ENCODE results near the gene GPHA2. TPM values are rescaled to one million over a fixed set of nuclear protein-coding genes. Genes with fewer than 3 reads are reported as not detected.

Gene GPHA2
- total and polyA plus RNA-seq, 2 of the 13 experiments (the other 11 are each of a cell fraction or from before 2014, with no cell fraction given) = 13.0 to 19.1 TPM

DNA sequence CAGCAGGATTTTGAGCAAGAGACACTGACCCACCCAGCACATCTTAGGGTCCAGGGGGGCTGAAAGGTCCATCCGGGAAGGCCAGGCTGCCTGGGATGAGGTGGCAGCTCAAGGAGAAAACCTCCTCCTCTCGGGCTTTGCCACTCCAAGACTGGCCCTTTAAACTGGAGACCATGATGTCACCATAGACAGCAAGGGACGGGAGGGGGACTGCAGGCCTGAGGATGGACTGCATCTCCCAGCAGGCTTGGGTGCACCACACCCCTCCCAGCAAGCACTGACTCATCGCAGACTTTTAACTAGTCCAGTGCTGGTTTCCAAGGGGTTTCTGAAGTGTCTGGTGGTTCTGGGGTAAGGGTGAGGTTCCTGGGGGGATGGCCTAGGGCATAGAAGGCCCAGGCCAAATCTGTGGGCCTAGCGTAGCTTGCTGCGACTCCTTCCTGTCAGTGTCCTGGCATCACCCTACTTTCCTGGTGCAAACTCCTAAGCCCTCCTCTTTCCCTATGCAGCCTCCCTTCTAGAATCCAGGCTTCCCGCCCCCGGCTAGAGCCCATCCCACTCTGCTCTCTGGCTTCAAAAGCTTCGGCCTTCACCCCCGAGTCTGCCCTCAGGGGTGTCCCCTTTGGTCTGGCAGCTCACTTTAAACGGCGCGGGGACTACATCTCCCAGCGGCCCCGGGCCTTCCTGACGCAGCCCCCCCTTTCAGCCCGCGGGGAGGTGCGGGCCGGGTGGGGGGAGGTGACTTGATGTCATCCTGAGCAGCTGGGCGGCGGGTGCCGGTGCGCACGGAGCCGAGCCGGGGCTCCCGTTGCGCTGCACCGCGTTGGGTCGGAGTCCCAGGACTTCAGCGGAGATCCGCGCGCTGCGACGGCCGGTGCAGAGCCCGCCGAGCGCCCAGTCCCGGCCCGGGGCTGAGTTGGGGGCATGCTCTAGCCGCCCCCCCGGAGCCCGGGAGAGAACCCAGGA lies 11.5 kb downstream of the GPHA2 start, which contains the start of gene PPP2R5B (continued):
- TF ChIP-seq, protein P1, sequence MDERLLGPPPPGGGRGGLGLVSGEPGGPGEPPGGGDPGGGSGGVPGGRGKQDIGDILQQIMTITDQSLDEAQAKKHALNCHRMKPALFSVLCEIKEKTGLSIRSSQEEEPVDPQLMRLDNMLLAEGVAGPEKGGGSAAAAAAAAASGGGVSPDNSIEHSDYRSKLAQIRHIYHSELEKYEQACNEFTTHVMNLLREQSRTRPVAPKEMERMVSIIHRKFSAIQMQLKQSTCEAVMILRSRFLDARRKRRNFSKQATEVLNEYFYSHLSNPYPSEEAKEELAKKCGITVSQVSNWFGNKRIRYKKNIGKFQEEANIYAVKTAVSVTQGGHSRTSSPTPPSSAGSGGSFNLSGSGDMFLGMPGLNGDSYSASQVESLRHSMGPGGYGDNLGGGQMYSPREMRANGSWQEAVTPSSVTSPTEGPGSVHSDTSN (CRISPR knock-in tag; IDR thresholded peaks at IDR 0.05) = no peak
- TF ChIP-seq ZNF260 (CRISPR knock-in tag; IDR thresholded peaks at IDR 0.05; ENCODE audit: borderline replicate concordance, low read depth) (no peak), ZNF33B (CRISPR knock-in tag; IDR thresholded peaks at IDR 0.05) (no peak), KMT2A (CRISPR knock-in tag; IDR thresholded peaks at IDR 0.05) (no peak), KLF15 (CRISPR knock-in tag; IDR thresholded peaks at IDR 0.05; ENCODE audit: borderline replicate concordance) (no peak), ZNF672 (CRISPR knock-in tag; IDR thresholded peaks at IDR 0.05) (no peak), ZFP36L2 (CRISPR knock-in tag; IDR thresholded peaks at IDR 0.05) (no peak), IKZF1 (IDR thresholded peaks at IDR 0.05) (no peak), CEBPB (IDR thresholded peaks at IDR 0.05; ENCODE audit: borderline replicate concordance, low read depth, low read length) (peak; percentile 26; the same call in 1 of the 2 replicates), ZNF282 (IDR thresholded peaks at IDR 0.05; ENCODE audit: partially characterized antibody) (no peak), ERF (CRISPR knock-in tag; IDR thresholded peaks at IDR 0.05) (peak; percentile 50; the same call in 1 of the 2 replicates)
- TF ChIP-seq, protein P2, sequence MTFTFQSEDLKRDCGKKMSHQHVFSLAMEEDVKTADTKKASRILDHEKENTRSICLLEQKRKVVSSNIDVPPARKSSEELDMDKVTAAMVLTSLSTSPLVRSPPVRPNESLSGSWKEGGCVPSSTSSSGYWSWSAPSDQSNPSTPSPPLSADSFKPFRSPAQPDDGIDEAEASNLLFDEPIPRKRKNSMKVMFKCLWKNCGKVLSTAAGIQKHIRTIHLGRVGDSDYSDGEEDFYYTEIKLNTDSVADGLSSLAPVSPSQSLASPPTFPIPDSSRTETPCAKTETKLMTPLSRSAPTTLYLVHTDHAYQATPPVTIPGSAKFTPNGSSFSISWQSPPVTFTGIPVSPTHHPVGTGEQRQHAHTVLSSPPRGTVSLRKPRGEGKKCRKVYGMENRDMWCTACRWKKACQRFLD (CRISPR knock-in tag; IDR thresholded peaks at IDR 0.05; ENCODE audit: borderline replicate concordance) = 0 out of 2 replicates have a peak, but pooled peaks have one; percentile 48
- TF ChIP-seq, protein P3, sequence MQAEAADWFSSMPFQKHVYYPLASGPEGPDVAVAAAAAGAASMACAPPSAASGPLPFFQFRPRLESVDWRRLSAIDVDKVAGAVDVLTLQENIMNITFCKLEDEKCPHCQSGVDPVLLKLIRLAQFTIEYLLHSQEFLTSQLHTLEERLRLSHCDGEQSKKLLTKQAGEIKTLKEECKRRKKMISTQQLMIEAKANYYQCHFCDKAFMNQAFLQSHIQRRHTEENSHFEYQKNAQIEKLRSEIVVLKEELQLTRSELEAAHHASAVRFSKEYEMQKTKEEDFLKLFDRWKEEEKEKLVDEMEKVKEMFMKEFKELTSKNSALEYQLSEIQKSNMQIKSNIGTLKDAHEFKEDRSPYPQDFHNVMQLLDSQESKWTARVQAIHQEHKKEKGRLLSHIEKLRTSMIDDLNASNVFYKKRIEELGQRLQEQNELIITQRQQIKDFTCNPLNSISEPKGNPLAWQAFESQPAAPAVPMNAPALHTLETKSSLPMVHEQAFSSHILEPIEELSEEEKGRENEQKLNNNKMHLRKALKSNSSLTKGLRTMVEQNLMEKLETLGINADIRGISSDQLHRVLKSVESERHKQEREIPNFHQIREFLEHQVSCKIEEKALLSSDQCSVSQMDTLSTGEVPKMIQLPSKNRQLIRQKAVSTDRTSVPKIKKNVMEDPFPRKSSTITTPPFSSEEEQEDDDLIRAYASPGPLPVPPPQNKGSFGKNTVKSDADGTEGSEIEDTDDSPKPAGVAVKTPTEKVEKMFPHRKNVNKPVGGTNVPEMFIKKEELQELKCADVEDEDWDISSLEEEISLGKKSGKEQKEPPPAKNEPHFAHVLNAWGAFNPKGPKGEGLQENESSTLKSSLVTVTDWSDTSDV (CRISPR knock-in tag; IDR thresholded peaks at IDR 0.05) = peak; percentile 3; the same call in 1 of the 2 replicates
- TF ChIP-seq, protein P4, sequence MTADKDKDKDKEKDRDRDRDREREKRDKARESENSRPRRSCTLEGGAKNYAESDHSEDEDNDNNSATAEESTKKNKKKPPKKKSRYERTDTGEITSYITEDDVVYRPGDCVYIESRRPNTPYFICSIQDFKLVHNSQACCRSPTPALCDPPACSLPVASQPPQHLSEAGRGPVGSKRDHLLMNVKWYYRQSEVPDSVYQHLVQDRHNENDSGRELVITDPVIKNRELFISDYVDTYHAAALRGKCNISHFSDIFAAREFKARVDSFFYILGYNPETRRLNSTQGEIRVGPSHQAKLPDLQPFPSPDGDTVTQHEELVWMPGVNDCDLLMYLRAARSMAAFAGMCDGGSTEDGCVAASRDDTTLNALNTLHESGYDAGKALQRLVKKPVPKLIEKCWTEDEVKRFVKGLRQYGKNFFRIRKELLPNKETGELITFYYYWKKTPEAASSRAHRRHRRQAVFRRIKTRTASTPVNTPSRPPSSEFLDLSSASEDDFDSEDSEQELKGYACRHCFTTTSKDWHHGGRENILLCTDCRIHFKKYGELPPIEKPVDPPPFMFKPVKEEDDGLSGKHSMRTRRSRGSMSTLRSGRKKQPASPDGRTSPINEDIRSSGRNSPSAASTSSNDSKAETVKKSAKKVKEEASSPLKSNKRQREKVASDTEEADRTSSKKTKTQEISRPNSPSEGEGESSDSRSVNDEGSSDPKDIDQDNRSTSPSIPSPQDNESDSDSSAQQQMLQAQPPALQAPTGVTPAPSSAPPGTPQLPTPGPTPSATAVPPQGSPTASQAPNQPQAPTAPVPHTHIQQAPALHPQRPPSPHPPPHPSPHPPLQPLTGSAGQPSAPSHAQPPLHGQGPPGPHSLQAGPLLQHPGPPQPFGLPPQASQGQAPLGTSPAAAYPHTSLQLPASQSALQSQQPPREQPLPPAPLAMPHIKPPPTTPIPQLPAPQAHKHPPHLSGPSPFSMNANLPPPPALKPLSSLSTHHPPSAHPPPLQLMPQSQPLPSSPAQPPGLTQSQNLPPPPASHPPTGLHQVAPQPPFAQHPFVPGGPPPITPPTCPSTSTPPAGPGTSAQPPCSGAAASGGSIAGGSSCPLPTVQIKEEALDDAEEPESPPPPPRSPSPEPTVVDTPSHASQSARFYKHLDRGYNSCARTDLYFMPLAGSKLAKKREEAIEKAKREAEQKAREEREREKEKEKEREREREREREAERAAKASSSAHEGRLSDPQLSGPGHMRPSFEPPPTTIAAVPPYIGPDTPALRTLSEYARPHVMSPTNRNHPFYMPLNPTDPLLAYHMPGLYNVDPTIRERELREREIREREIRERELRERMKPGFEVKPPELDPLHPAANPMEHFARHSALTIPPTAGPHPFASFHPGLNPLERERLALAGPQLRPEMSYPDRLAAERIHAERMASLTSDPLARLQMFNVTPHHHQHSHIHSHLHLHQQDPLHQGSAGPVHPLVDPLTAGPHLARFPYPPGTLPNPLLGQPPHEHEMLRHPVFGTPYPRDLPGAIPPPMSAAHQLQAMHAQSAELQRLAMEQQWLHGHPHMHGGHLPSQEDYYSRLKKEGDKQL (CRISPR knock-in tag; IDR thresholded peaks at IDR 0.05; ENCODE audit: low read depth) = no peak
- TF ChIP-seq, protein P5, sequence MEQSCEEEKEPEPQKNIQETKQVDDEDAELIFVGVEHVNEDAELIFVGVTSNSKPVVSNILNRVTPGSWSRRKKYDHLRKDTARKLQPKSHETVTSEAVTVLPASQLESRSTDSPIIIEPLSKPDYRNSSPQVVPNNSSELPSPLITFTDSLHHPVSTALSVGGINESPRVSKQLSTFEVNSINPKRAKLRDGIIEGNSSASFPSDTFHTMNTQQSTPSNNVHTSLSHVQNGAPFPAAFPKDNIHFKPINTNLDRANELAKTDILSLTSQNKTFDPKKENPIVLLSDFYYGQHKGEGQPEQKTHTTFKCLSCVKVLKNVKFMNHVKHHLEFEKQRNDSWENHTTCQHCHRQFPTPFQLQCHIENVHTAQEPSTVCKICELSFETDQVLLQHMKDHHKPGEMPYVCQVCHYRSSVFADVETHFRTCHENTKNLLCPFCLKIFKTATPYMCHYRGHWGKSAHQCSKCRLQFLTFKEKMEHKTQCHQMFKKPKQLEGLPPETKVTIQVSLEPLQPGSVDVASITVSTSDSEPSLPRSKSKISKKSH (CRISPR knock-in tag; IDR thresholded peaks at IDR 0.05; ENCODE audit: borderline replicate concordance) = no peak

Data from HepG2 (cell line).